Panc1 (cell line): ENCODE measurements around the gene RASA3. TPM values are rescaled to one million over a fixed set of nuclear protein-coding genes. Genes with fewer than 3 reads are reported as not detected.
A peak's percentile ranks its signal among the peaks of the same experiment; 100 is the strongest.

ENCODE experiments used
- ATAC-seq: fragments of 200-7000 bp; cut with Tn5 transposase; 2 replicates; pipeline ENCODE4 v1.9.1; 2020; ENCODE audit warnings: mild to moderate bottlenecking, moderate library complexity
- BruUV-seq: library from RNA; stranded (reverse); fragments of 400-500 nt; replicated peaks from 2 replicates; lab custom pipeline; 2021; lab: Mats Ljungman, UMichigan
- CTCF ChIA-PET: fragments of 300-600 bp; sonication (Branson Sonifier 250); formaldehyde crosslinking; loops from one replicate; lab custom pipeline; 2022; ENCODE audit warnings: antibody characterized with exemption; lab: Charles Lee
- POLR2A ChIA-PET: fragments of 300-600 bp; sonication (Branson Sonifier 250); formaldehyde crosslinking; loops from one replicate; lab custom pipeline; 2022; ENCODE audit warnings: antibody characterized with exemption; lab: Charles Lee
- DNase-seq: peaks from one replicate; pipeline ENCODE4 v3.0.0-alpha.2; 2010; ENCODE audit warnings: low read depth, low spot score
- H3K27ac ChIP-seq: 2 replicates; pipeline ENCODE4 v1.5.1; 2011; ENCODE audit warnings: mild to moderate bottlenecking, low read length, inconsistent platforms
- H3K27me3 ChIP-seq: fragments of 200-500 bp; sonication (Bioruptor generic); 2 replicates; pipeline ENCODE4 v1.6.0; 2014; ENCODE audit warnings: low read length, inconsistent platforms; ENCODE audit not compliant: control insufficient read depth, insufficient read depth
- H3K36me3 ChIP-seq: fragments of 200-500 bp; sonication (Bioruptor generic); 2 replicates; pipeline ENCODE4 v1.5.1; 2014; ENCODE audit warnings: inconsistent platforms, mild to moderate bottlenecking, low read length, moderate library complexity; ENCODE audit not compliant: control insufficient read depth, insufficient read depth
- H3K4me1 ChIP-seq: 2 replicates; pipeline ENCODE4 v1.5.1; 2011; ENCODE audit warnings: inconsistent platforms, mild to moderate bottlenecking, low read length, moderate library complexity; ENCODE audit not compliant: control insufficient read depth, insufficient read depth
- H3K4me3 ChIP-seq, 2 experiments: 2 replicates each; pipeline ENCODE4 v1.5.1; 2011 to 2012; ENCODE audit warnings: low read depth in 2 of 2, low read length in 2 of 2, mild to moderate bottlenecking in 2 of 2, inconsistent platforms in 1 of 2, moderate library complexity in 1 of 2
- H3K9me3 ChIP-seq: fragments of 200-500 bp; sonication (Bioruptor generic); 2 replicates; pipeline ENCODE4 v1.5.1; 2014; ENCODE audit warnings: low read depth, mild to moderate bottlenecking, inconsistent platforms, low read length, moderate library complexity; ENCODE audit not compliant: control insufficient read depth, insufficient read depth
- POLR2AphosphoS5 ChIP-seq: IDR thresholded peaks from 2 replicates; pipeline ENCODE4 v1.6.1; 2012; ENCODE audit warnings: mild to moderate bottlenecking, low read depth, low read length, moderate library complexity
- REST ChIP-seq, 2 experiments: IDR thresholded peaks; 2 replicates each; pipeline ENCODE4 v1.6.1; 2011 to 2012; ENCODE audit warnings: low read depth in 2 of 2, control low read depth in 1 of 2, low read length in 1 of 2, mild to moderate bottlenecking in 1 of 2, moderate library complexity in 1 of 2; ENCODE audit not compliant: insufficient read depth in 1 of 2
- SIN3A ChIP-seq: IDR thresholded peaks from 2 replicates; pipeline ENCODE4 v1.6.1; 2012; ENCODE audit warnings: low read depth, mild to moderate bottlenecking, low read length, moderate library complexity, borderline replicate concordance; ENCODE audit not compliant: insufficient read depth
- TCF7L2 ChIP-seq: IDR thresholded peaks from 2 replicates; pipeline ENCODE4 v1.6.1; 2011; ENCODE audit warnings: mild to moderate bottlenecking, low read depth, low read length, inconsistent platforms
- in situ Hi-C: cut with HindIII; loops from 2 replicates; pipeline ENCODE4 v1.10.0; 2016; ENCODE audit warnings: low sequenced_read_pairs, low pct_unique_long_range_greater_than_20kb
- intact Hi-C: fragments of 100-400 bp; cut with micrococcal nuclease; formaldehyde crosslinking; loops from one replicate; pipeline ENCODE4 v1.10.0; 2022; ENCODE audit not compliant: unreplicated experiment
- total RNA-seq: library from RNA; stranded (reverse); gene quantifications from one replicate; pipeline ENCODE4 v1.2.1, GENCODE V29; 2021; ENCODE audit not compliant: unreplicated experiment
- TF ChIP-seq, protein P1 (sequence below): fragments of 450-650 bp; IDR thresholded peaks from 2 replicates; pipeline ENCODE4 v1.5.1; 2017; ENCODE audit warnings: mild to moderate bottlenecking

The RASA3 gene
- total RNA-seq, 1 experiment from 2014 or later: 33.7 TPM

- POLR2A ChIA-PET: no interaction called here
- H3K4me3 ChIP-seq: no peak overlapping the region
- no peaks in the 10 kb centered on the region for H3K4me1 ChIP-seq
- no peaks in the 10 kb centered on the region for H3K9me3 ChIP-seq
- in situ Hi-C loops: no loop called here
- H3K36me3 ChIP-seq: no peaks in the 10 kb centered on the region
- TF ChIP-seq POLR2AphosphoS5 (no peak), REST (IDR thresholded peaks at IDR 0.05; ENCODE audit: insufficient read depth in 1 of 2, low read depth in 2 of 2, low read length in 1 of 2) (no peak), SIN3A (no peak), TCF7L2 (no peak)
- TF ChIP-seq, protein P1, sequence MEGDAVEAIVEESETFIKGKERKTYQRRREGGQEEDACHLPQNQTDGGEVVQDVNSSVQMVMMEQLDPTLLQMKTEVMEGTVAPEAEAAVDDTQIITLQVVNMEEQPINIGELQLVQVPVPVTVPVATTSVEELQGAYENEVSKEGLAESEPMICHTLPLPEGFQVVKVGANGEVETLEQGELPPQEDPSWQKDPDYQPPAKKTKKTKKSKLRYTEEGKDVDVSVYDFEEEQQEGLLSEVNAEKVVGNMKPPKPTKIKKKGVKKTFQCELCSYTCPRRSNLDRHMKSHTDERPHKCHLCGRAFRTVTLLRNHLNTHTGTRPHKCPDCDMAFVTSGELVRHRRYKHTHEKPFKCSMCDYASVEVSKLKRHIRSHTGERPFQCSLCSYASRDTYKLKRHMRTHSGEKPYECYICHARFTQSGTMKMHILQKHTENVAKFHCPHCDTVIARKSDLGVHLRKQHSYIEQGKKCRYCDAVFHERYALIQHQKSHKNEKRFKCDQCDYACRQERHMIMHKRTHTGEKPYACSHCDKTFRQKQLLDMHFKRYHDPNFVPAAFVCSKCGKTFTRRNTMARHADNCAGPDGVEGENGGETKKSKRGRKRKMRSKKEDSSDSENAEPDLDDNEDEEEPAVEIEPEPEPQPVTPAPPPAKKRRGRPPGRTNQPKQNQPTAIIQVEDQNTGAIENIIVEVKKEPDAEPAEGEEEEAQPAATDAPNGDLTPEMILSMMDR: no peak
- CTCF ChIA-PET: interaction anchor here (0.7 kb wide), 1 partner anchor 195 kb away, joined by 7 read pairs; no protein-coding TSS in a partner anchor
- intact Hi-C loops: no loop called here
- no peak overlapping the region for H3K27ac ChIP-seq
- ATAC-seq (peak; percentile 23; the same call in 1 of the 2 replicates), DNase-seq (no peak)
- H3K27me3 ChIP-seq: no peaks in the 10 kb centered on the region
- BruUV-seq: no TSS peak
Measured at GRCh38 chr13:113939129-113939943, 193.1 kb downstream of the RASA3 start.

DNA sequence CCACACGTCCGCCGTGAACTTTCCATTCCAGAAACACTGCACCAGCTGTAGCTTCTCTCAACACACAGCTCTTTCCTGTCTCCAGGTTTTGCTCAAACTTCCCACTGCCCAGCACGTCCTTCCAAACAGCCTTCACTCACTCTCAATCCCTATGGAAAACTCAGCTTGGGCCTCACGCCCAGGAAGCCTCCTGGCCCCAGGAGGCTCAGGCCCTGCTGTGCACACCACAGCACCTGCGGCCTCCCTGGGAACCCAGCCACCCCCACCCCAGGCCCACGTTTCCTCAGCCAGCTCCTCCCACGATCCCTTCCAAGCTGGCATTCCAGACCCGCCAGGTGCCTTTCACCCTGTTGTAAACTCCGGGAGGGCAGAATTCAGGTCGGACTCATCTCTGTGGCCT, 193.7 kb downstream of the RASA3 start:
- DNase-seq (no peak), ATAC-seq (no peak)
- CTCF ChIA-PET: interaction anchor here (0.7 kb wide), 1 partner anchor 196 kb away, joined by 7 read pairs; no protein-coding TSS in a partner anchor
- no peaks in the 10 kb centered on the region for H3K27me3 ChIP-seq
- no TSS peak for BruUV-seq
- no peaks in the 10 kb centered on the region for H3K4me1 ChIP-seq
- TF ChIP-seq SIN3A (no peak), REST (IDR thresholded peaks at IDR 0.05; ENCODE audit: insufficient read depth in 1 of 2, low read depth in 2 of 2, low read length in 1 of 2) (no peak), POLR2AphosphoS5 (no peak), TCF7L2 (no peak)
- TF ChIP-seq, protein P1: no peak
- POLR2A ChIA-PET: no interaction called here
- in situ Hi-C loops (no loop called here), intact Hi-C loops (no loop called here)
- no peak overlapping the region for H3K27ac ChIP-seq
- no peaks in the 10 kb centered on the region for H3K9me3 ChIP-seq
- no peaks in the 10 kb centered on the region for H3K36me3 ChIP-seq
- H3K4me3 ChIP-seq: no peak overlapping the region
